ENCODE data around the gene ZC4H2.
A peak's percentile ranks its signal among the peaks of the same experiment; 100 is the strongest.
"Not testable (repeated sequence)": the region's sequence is repeated elsewhere in the genome, so short reads cannot be mapped to it uniquely, and the experiment has no call there.

ZC4H2 gene, protein sequence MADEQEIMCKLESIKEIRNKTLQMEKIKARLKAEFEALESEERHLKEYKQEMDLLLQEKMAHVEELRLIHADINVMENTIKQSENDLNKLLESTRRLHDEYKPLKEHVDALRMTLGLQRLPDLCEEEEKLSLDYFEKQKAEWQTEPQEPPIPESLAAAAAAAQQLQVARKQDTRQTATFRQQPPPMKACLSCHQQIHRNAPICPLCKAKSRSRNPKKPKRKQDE

GRCh38 chrX:64975989-64976672, at the start of gene ZC4H2:
TSS of gene ZC4H2 (minus strand) at chrX:64976450. CDS start at chrX:64976377, 73 bp downstream.
- H3K4me3 ChIP-seq (ENCODE audit: low read length) = peak within 1 kb of the TSS; percentile 78
- no peaks in the 10 kb centered on the region for H3K36me3 ChIP-seq (ENCODE audit: control insufficient read depth, insufficient read depth, low read length)
- H3K9ac ChIP-seq (ENCODE audit: low read length) = no peak within 1 kb of the TSS
- no peaks in the 10 kb centered on the region for H3K27me3 ChIP-seq (ENCODE audit: control insufficient read depth, insufficient read depth, low read length)
- no peaks in the 10 kb centered on the region for H3K4me1 ChIP-seq (ENCODE audit: control insufficient read depth, insufficient read depth, low read length)
- peak within 1 kb of the TSS; percentile 21 for H3K27ac ChIP-seq (ENCODE audit: low read depth, low read length)

GRCh38 chrX:65017451-65017850, 41.2 kb upstream of the ZC4H2 start:
- H3K36me3 ChIP-seq (ENCODE audit: control insufficient read depth, insufficient read depth, low read length) = no peaks in the 10 kb centered on the region
- H3K9ac ChIP-seq (ENCODE audit: low read length) = no peak overlapping the region
- no peak overlapping the region for H3K4me3 ChIP-seq (ENCODE audit: low read length)

GRCh38 chrX:65014230-65014629, 38.0 kb upstream of the ZC4H2 start:
- Histone ChIP-seq H3K27me3 (ENCODE audit: control insufficient read depth, insufficient read depth, low read length) (no peaks in the 10 kb centered on the region), H3K36me3 (ENCODE audit: control insufficient read depth, insufficient read depth, low read length) (no peaks in the 10 kb centered on the region), H3K4me1 (ENCODE audit: control insufficient read depth, insufficient read depth, low read length) (peaks cover 5% of the 10 kb centered on the region), H3K27ac (ENCODE audit: low read depth, low read length) (no peak overlapping the region), H3K4me3 (ENCODE audit: low read length) (no peak overlapping the region), H3K9ac (ENCODE audit: low read length) (no peak overlapping the region)

More at GRCh38 chrX:65017451-65017850, 41.2 kb upstream of the ZC4H2 start:
- H3K4me1 ChIP-seq (ENCODE audit: control insufficient read depth, insufficient read depth, low read length) = peaks cover 5% of the 10 kb centered on the region
- H3K27me3 ChIP-seq (ENCODE audit: control insufficient read depth, insufficient read depth, low read length) = no peaks in the 10 kb centered on the region
- H3K27ac ChIP-seq (ENCODE audit: low read depth, low read length) = no peak overlapping the region

- H3K4me1 ChIP-seq (ENCODE audit: control insufficient read depth, insufficient read depth, low read length) = no peaks in the 10 kb centered on the region
- H3K27me3 ChIP-seq (ENCODE audit: control insufficient read depth, insufficient read depth, low read length) = no peaks in the 10 kb centered on the region
- H3K9ac ChIP-seq (ENCODE audit: low read length) = no peak overlapping the region
- no peaks in the 10 kb centered on the region for H3K36me3 ChIP-seq (ENCODE audit: control insufficient read depth, insufficient read depth, low read length)
- H3K27ac ChIP-seq (ENCODE audit: low read depth, low read length) = no peak overlapping the region
- H3K4me3 ChIP-seq (ENCODE audit: low read length) = no peak overlapping the region
Observed at GRCh38 chrX:65009459-65009858, 33.2 kb upstream of the ZC4H2 start.

GRCh38 chrX:65002208-65002607, 26.0 kb upstream of the ZC4H2 start:
- H3K9ac ChIP-seq (ENCODE audit: low read length); H3K36me3 ChIP-seq (ENCODE audit: control insufficient read depth, insufficient read depth, low read length); H3K27ac ChIP-seq (ENCODE audit: low read depth, low read length); H3K4me3 ChIP-seq (ENCODE audit: low read length); H3K27me3 ChIP-seq (ENCODE audit: control insufficient read depth, insufficient read depth, low read length); H3K4me1 ChIP-seq (ENCODE audit: control insufficient read depth, insufficient read depth, low read length): not testable (repeated sequence)

DNA sequence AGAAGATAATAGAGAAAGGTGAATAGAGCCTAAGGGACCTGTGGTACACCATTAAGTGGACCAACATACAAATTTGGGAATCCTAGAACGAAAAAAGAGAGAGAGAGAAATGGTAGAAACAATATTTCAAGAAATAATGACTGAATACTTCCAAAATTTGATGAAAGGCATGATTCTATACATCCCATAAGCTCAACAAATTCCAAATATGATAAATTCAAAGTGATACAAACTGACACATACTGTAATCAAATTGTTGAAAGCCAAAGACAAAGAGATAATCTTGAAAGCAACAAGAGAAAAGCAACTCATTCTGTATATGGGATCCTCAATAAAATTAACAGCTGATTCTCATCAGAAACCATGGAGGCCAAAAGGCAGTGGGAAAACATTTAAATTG, 20.6 kb upstream of the ZC4H2 start:
- Histone ChIP-seq H3K27ac (ENCODE audit: low read depth, low read length) (no peak overlapping the region), H3K9ac (ENCODE audit: low read length) (no peak overlapping the region), H3K4me3 (ENCODE audit: low read length) (no peak overlapping the region), H3K4me1 (ENCODE audit: control insufficient read depth, insufficient read depth, low read length) (no peaks in the 10 kb centered on the region), H3K27me3 (ENCODE audit: control insufficient read depth, insufficient read depth, low read length) (no peaks in the 10 kb centered on the region), H3K36me3 (ENCODE audit: control insufficient read depth, insufficient read depth, low read length) (no peaks in the 10 kb centered on the region)

DNA sequence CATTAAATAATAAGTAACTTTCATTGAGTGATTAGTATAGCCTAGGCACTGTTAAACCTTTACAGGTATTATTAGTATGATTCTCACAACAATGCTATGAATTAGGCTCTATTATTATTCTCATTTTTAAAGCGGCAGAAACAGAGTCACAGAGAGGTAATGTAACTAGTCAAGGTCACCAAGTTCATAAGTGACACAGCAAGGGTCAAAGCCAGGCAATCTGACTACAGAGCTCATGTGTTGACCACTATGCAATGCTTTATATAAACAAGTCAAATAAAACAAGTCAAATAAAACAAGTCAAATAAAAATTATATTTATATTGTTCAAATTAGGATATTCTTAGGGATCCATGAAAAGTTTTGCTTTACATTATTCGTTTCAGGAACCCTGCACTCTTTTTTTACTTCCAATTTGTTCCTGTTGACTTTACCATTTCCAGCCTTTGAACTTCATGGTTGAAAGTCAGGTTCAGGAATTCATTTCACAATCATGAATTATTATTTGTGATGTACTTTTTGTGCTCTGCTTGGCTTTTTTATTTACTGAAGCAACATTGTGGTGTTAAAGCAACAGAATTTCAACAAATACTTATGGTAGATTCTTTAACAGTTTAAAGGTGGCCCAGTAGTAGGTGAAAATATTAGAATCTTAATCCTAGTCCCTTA, 18.0 kb upstream of the ZC4H2 start:
- Histone ChIP-seq H3K27ac (ENCODE audit: low read depth, low read length) (no peak overlapping the region), H3K27me3 (ENCODE audit: control insufficient read depth, insufficient read depth, low read length) (no peaks in the 10 kb centered on the region), H3K4me3 (ENCODE audit: low read length) (no peak overlapping the region), H3K4me1 (ENCODE audit: control insufficient read depth, insufficient read depth, low read length) (no peaks in the 10 kb centered on the region), H3K9ac (ENCODE audit: low read length) (no peak overlapping the region), H3K36me3 (ENCODE audit: control insufficient read depth, insufficient read depth, low read length) (no peaks in the 10 kb centered on the region)

DNA sequence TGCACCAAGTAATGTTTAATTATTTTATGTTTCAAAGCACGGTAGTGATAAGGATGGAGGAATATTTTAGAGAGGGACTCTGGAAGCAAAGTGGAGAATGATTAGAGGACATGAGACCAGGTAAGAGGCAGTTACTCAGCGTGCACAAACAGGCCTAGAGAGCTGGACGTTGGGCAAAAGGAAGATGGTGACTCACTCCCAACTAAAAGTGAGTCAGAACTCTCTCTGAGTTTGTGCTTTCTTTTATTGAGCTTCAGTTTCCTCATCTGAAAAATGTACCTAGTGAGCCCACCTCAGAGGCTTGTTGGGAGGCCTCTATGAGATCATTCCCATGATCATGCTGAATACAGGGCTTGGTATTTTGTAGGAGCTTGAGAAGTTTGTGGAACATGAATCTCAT, 1.6 kb upstream of the ZC4H2 start:
- H3K9ac ChIP-seq (ENCODE audit: low read length) = no peak overlapping the region
- H3K36me3 ChIP-seq (ENCODE audit: control insufficient read depth, insufficient read depth, low read length) = no peaks in the 10 kb centered on the region
- H3K27me3 ChIP-seq (ENCODE audit: control insufficient read depth, insufficient read depth, low read length) = no peaks in the 10 kb centered on the region
- no peaks in the 10 kb centered on the region for H3K4me1 ChIP-seq (ENCODE audit: control insufficient read depth, insufficient read depth, low read length)
- H3K27ac ChIP-seq (ENCODE audit: low read depth, low read length) = no peak overlapping the region
- H3K4me3 ChIP-seq (ENCODE audit: low read length) = no peak overlapping the region

GRCh38 chrX:64977051-64977450, 801 bp upstream of the ZC4H2 start:
- Histone ChIP-seq H3K27ac (ENCODE audit: low read depth, low read length) (no peak overlapping the region), H3K4me1 (ENCODE audit: control insufficient read depth, insufficient read depth, low read length) (no peaks in the 10 kb centered on the region), H3K27me3 (ENCODE audit: control insufficient read depth, insufficient read depth, low read length) (no peaks in the 10 kb centered on the region), H3K36me3 (ENCODE audit: control insufficient read depth, insufficient read depth, low read length) (no peaks in the 10 kb centered on the region), H3K4me3 (ENCODE audit: low read length) (no peak overlapping the region), H3K9ac (ENCODE audit: low read length) (no peak overlapping the region)

- no peaks in the 10 kb centered on the region for H3K36me3 ChIP-seq (ENCODE audit: control insufficient read depth, insufficient read depth, low read length)
- no peaks in the 10 kb centered on the region for H3K27me3 ChIP-seq (ENCODE audit: control insufficient read depth, insufficient read depth, low read length)
- H3K9ac ChIP-seq (ENCODE audit: low read length) = no peak overlapping the region
- H3K4me3 ChIP-seq (ENCODE audit: low read length) = peak overlapping the region; percentile 78
- H3K4me1 ChIP-seq (ENCODE audit: control insufficient read depth, insufficient read depth, low read length) = no peaks in the 10 kb centered on the region
- no peak overlapping the region for H3K27ac ChIP-seq (ENCODE audit: low read depth, low read length)
Observed at GRCh38 chrX:64976673-64977040, 407 bp upstream of the ZC4H2 start.

DNA sequence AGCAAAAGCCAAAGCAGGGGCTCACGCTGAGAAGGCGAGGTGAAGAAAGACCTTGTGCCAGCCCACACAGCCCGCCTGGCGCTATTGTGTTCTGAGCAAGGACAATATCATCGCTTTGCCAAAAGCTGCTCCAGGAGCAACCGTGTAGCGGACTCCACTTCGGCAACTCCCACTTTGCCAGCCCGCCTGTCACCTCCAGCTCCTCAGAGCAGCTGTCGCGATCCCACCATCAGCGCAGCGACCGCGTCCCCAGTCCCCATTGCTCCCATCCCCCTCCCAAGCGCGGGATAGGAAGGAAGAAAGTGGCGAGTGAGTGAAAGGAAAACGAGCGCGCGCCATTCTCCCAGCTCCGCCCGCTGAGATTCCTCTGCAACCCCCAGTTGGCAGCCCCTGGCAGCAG, 759 bp downstream of the ZC4H2 start:
- Histone ChIP-seq H3K27ac (ENCODE audit: low read depth, low read length) (peak overlapping the region; percentile 21), H3K36me3 (ENCODE audit: control insufficient read depth, insufficient read depth, low read length) (no peaks in the 10 kb centered on the region), H3K4me1 (ENCODE audit: control insufficient read depth, insufficient read depth, low read length) (no peaks in the 10 kb centered on the region), H3K9ac (ENCODE audit: low read length) (no peak overlapping the region), H3K27me3 (ENCODE audit: control insufficient read depth, insufficient read depth, low read length) (no peaks in the 10 kb centered on the region), H3K4me3 (ENCODE audit: low read length) (peak overlapping the region; percentile 78)

DNA sequence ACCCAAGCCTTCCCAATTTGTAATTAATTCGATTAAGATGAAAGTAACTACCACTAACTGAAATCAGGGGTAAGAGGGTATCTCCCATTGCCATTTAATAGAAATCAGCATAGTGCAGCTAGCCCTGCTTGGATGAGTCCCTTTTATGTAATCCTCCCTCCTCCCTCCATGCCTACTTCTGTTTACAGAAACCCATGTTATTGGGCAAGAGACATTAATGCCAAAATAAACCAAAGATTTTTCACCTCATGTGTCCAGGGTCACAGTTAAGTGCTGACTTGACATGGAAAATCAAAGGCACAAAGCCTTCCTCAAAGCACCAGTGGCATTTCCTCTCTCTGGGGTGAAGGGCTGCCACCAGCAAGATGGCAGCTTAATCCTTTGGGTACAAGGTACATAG, 50.8 kb downstream of the ZC4H2 start:
- Histone ChIP-seq H3K36me3 (ENCODE audit: control insufficient read depth, insufficient read depth, low read length) (no peaks in the 10 kb centered on the region), H3K9ac (ENCODE audit: low read length) (no peak overlapping the region), H3K27me3 (ENCODE audit: control insufficient read depth, insufficient read depth, low read length) (no peaks in the 10 kb centered on the region), H3K27ac (ENCODE audit: low read depth, low read length) (no peak overlapping the region), H3K4me3 (ENCODE audit: low read length) (no peak overlapping the region), H3K4me1 (ENCODE audit: control insufficient read depth, insufficient read depth, low read length) (no peaks in the 10 kb centered on the region)

- no peak overlapping the region for H3K4me3 ChIP-seq (ENCODE audit: low read length)
- H3K27ac ChIP-seq (ENCODE audit: low read depth, low read length) = no peak overlapping the region
- no peaks in the 10 kb centered on the region for H3K4me1 ChIP-seq (ENCODE audit: control insufficient read depth, insufficient read depth, low read length)
- H3K9ac ChIP-seq (ENCODE audit: low read length) = no peak overlapping the region
- no peaks in the 10 kb centered on the region for H3K36me3 ChIP-seq (ENCODE audit: control insufficient read depth, insufficient read depth, low read length)
- no peaks in the 10 kb centered on the region for H3K27me3 ChIP-seq (ENCODE audit: control insufficient read depth, insufficient read depth, low read length)
Observed at GRCh38 chrX:64908121-64908520, 68.1 kb downstream of the ZC4H2 start.
